Effector memory CD4-positive, alpha-beta T cell (primary cell): Measurements from ENCODE around the gene SCGB1C2.

Experiments
- DNase-seq, 3 donors: peaks; one replicate each; pipeline ENCODE4 v3.0.0-alpha.2; 2020
- H3K27ac ChIP-seq: 2 replicates; pipeline ENCODE4 v1.7.0; 2013; ENCODE audit warnings: mild to moderate bottlenecking, low read length, moderate library complexity; ENCODE audit not compliant: insufficient read depth, poor library complexity, severe bottlenecking
- H3K27me3 ChIP-seq: replicated peaks from 2 replicates; pipeline ENCODE4 v1.7.0; 2013; ENCODE audit warnings: mild to moderate bottlenecking, low read length; ENCODE audit not compliant: insufficient read depth, control insufficient read depth, poor library complexity, severe bottlenecking
- H3K36me3 ChIP-seq: 2 replicates; pipeline ENCODE4 v1.7.0; 2013; ENCODE audit warnings: mild to moderate bottlenecking, low read length, moderate library complexity; ENCODE audit not compliant: control insufficient read depth, insufficient read depth
- H3K4me1 ChIP-seq: 2 replicates; pipeline ENCODE4 v1.7.0; 2013; ENCODE audit warnings: low read length, mild to moderate bottlenecking; ENCODE audit not compliant: control insufficient read depth, insufficient read depth, poor library complexity, severe bottlenecking
- H3K4me3 ChIP-seq: 2 replicates; pipeline ENCODE4 v1.7.0; 2013; ENCODE audit warnings: low read length, low read depth, mild to moderate bottlenecking; ENCODE audit not compliant: insufficient read depth, poor library complexity, severe bottlenecking
- H3K9me3 ChIP-seq: 2 replicates; pipeline ENCODE4 v1.7.0; 2013; ENCODE audit warnings: mild to moderate bottlenecking, low read length, moderate library complexity; ENCODE audit not compliant: control insufficient read depth

SCGB1C2 gene

GRCh38 chr17:149231-149630, 11.9 kb downstream of the SCGB1C2 start:
- Histone ChIP-seq H3K4me1 (no peaks in the 10 kb centered on the region), H3K9me3 (no peaks in the 10 kb centered on the region), H3K27ac (no peak overlapping the region), H3K36me3 (no peaks in the 10 kb centered on the region), H3K4me3 (no peak overlapping the region), H3K27me3 (no peaks in the 10 kb centered on the region)
- no peak for DNase-seq

DNA sequence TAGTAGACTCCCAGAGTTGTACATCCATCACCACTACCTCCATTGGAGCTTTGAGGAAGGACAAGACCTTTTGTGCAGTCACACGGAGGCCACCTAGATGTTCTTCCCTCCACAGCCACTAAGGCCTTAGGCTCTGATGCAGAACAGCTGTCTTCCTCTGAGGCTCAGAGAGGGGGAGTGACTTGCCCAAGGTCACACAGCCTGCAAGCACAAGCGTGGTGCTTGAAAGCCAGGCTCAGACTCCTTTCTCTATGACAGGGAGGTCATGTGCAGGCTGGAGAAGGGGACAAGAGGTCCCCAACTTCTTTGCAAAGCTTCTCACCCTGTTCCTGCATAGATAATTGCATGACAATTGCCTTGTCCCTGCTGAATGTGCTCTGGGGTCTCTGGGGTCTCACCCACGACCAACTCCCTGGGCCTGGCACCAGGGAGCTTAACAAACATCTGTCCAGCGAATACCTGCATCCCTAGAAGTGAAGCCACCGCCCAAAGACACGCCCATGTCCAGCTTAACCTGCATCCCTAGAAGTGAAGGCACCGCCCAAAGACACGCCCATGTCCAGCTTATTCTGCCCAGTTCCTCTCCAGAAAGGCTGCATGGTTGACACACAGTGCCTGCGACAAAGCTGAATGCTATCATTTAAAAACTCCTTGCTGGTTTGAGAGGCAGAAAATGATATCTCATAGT, 12.7 kb downstream of the SCGB1C2 start:
- H3K9me3 ChIP-seq = no peaks in the 10 kb centered on the region
- H3K27ac ChIP-seq = no peak overlapping the region
- no peak overlapping the region for H3K4me3 ChIP-seq
- no peak for DNase-seq
- no peaks in the 10 kb centered on the region for H3K36me3 ChIP-seq
- no peaks in the 10 kb centered on the region for H3K4me1 ChIP-seq
- no peaks in the 10 kb centered on the region for H3K27me3 ChIP-seq

DNA sequence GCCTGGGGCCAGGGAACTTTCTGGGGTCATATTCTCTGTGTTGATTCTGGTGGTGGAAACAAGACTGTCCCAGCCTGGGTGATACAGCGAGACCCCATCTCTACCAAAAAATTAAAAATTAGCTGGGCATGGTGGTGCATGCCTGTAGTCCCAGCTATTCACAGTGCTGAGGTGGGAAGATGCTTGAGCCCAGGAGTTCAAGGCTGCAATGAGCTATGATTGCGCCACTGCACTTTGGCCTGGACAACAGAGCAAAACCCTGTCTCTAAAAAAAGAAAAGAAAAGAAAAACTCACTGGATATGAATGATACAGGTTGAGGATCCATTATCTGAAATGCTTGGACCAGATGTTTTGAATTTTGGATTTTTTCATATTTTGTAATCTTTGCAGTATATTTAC, 13.6 kb downstream of the SCGB1C2 start:
- Histone ChIP-seq H3K4me1 (no peaks in the 10 kb centered on the region), H3K36me3 (no peaks in the 10 kb centered on the region), H3K27ac (no peak overlapping the region), H3K4me3 (no peak overlapping the region), H3K9me3 (no peaks in the 10 kb centered on the region), H3K27me3 (no peaks in the 10 kb centered on the region)
- no peak for DNase-seq

- no peak overlapping the region for H3K27ac ChIP-seq
- no peaks in the 10 kb centered on the region for H3K4me1 ChIP-seq
- no peak overlapping the region for H3K4me3 ChIP-seq
- no peak for DNase-seq
- no peaks in the 10 kb centered on the region for H3K36me3 ChIP-seq
- no peaks in the 10 kb centered on the region for H3K27me3 ChIP-seq
- H3K9me3 ChIP-seq = no peaks in the 10 kb centered on the region
Observed at GRCh38 chr17:151886-152859, 14.8 kb downstream of the SCGB1C2 start.

DNA sequence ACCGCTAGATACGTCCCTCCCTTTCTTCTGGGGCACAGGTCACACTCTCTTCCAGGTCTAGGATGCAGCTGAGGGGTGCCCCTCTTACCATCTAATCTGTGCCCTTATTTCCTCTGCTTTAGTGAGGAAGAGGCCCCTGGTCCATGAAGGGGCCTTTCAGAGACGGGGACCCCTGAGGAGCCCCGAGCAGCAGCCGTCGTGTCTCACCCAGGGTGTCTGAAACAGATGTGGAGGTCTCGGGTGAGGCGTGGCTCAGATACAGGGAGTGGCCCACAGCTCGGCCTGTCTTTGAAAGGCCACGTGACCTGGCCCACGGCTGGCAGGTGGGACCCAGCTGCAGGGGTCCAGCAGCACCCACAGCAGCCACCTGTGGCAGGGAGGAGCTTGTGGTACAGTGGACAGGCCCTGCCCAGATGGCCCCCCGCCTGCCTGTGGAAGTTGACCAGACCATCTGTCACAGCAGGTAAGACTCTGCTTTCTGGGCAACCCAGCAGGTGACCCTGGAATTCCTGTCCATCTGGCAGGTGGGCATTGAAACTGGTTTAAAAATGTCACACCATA, 15.6 kb downstream of the SCGB1C2 start:
- Histone ChIP-seq H3K4me3 (no peak overlapping the region), H3K4me1 (no peaks in the 10 kb centered on the region), H3K36me3 (no peaks in the 10 kb centered on the region), H3K9me3 (no peaks in the 10 kb centered on the region), H3K27me3 (no peaks in the 10 kb centered on the region), H3K27ac (no peak overlapping the region)
- DNase-seq = no peak

- no peaks in the 10 kb centered on the region for H3K9me3 ChIP-seq
- no peaks in the 10 kb centered on the region for H3K4me1 ChIP-seq
- H3K27me3 ChIP-seq = no peaks in the 10 kb centered on the region
- DNase-seq = no peak
- H3K4me3 ChIP-seq = no peak overlapping the region
- H3K36me3 ChIP-seq = no peaks in the 10 kb centered on the region
- no peak overlapping the region for H3K27ac ChIP-seq
Observed at GRCh38 chr17:153851-154250, 16.5 kb downstream of the SCGB1C2 start.

DNA sequence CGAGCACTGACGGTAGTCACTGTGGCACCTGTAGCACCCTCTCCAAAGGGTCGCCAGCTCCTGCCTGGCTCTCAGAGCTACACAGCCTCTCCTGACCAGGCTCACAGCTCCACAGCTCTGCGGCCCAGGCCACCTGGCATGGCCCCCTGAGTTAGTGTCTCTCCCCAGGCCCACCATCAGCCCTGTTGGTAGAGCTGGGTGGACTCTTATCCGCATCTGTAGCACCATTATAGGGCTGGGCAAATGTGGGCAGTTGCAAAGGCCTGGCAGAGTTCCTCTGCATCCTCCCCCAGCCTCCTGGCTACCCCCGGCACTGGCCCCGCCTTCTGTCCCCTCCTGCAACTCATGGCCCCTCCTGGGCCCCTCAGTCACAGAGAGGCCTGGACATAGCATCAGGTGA, 18.2 kb downstream of the SCGB1C2 start:
- no peaks in the 10 kb centered on the region for H3K36me3 ChIP-seq
- no peak for DNase-seq
- H3K4me3 ChIP-seq = no peak overlapping the region
- no peak overlapping the region for H3K27ac ChIP-seq
- H3K27me3 ChIP-seq = no peaks in the 10 kb centered on the region
- no peaks in the 10 kb centered on the region for H3K4me1 ChIP-seq
- H3K9me3 ChIP-seq = no peaks in the 10 kb centered on the region

GRCh38 chr17:156094-156621, 18.8 kb downstream of the SCGB1C2 start:
- Histone ChIP-seq H3K27ac (no peak overlapping the region), H3K27me3 (no peaks in the 10 kb centered on the region), H3K4me1 (no peaks in the 10 kb centered on the region), H3K36me3 (no peaks in the 10 kb centered on the region), H3K9me3 (no peaks in the 10 kb centered on the region), H3K4me3 (no peak overlapping the region)
- no peak for DNase-seq

- no peak for DNase-seq
- H3K4me1 ChIP-seq = no peaks in the 10 kb centered on the region
- H3K36me3 ChIP-seq = no peaks in the 10 kb centered on the region
- H3K27ac ChIP-seq = no peak overlapping the region
- H3K27me3 ChIP-seq = no peaks in the 10 kb centered on the region
- H3K4me3 ChIP-seq = no peak overlapping the region
- no peaks in the 10 kb centered on the region for H3K9me3 ChIP-seq
Observed at GRCh38 chr17:156946-157345, 19.6 kb downstream of the SCGB1C2 start.

GRCh38 chr17:157901-158300, 20.5 kb downstream of the SCGB1C2 start:
- no peaks in the 10 kb centered on the region for H3K36me3 ChIP-seq
- H3K27me3 ChIP-seq = no peaks in the 10 kb centered on the region
- no peaks in the 10 kb centered on the region for H3K4me1 ChIP-seq
- no peak for DNase-seq
- no peak overlapping the region for H3K4me3 ChIP-seq
- H3K27ac ChIP-seq = no peak overlapping the region
- no peaks in the 10 kb centered on the region for H3K9me3 ChIP-seq
